ENCODE measurements around the gene PNMA6E. TPM values are rescaled to one million over a fixed set of nuclear protein-coding genes. Genes with fewer than 3 reads are reported as not detected.

The PNMA6E gene
- total and polyA plus RNA-seq, 8 donors = not detected

DNA sequence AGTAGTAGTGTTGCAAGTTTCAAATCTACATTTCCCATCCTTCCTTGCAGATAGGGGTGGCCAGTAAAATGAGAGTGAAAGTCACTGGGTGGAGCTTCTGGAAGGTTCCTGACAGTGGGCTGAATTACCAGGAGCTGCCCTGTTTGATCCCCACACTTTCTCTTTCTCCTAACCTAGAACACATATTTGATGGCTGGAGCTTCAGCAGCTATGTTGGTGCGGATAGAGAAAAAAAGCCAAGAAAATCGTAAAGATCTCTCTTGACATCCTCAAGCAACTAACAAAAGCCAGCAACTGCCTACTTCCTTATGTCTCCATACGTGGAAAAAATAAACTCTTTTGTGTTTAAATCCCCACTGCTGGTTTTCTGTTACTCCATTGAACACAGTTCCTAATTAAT, 35.0 kb downstream of the PNMA6E start:
- intact Hi-C loops (cut with DNase I) = no loop called here
- H3K36me3 ChIP-seq = no peaks in the 10 kb centered on the region
- TF ChIP-seq CTCF (IDR thresholded peaks at IDR 0.05) = no peak
- peaks cover 0 to 6% of the 10 kb centered on the region in 2 donors for H3K27me3 ChIP-seq
- DNase-seq = no peak
- no peak for ATAC-seq
- H3K27ac ChIP-seq = no peak overlapping the region
- H3K9me3 ChIP-seq = no peaks in the 10 kb centered on the region
- no peak overlapping the region for H3K4me3 ChIP-seq
- H3K4me1 ChIP-seq = no peaks in the 10 kb centered on the region

DNA sequence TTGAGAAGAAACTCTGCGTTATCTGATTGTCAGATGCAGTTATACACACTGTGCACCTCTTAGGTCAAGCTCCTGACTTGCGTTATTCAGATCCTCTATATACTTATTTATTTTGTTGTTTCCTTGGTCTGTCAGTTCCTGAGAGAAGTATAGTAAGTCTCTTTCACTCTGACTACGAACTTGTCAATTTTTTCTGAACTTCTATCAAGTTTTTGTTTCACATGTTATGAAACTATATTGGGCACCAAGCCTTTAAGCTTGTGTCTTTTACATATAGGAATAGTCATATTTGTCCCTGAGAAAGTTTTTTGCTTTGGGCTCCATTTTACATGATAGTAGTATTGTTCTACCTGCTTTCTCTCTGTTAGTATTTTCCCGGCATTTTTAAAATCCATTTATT, 35.5 kb downstream of the PNMA6E start:
- H3K4me3 ChIP-seq = no peak overlapping the region
- no peak for DNase-seq
- H3K27ac ChIP-seq = no peak overlapping the region
- no peaks in the 10 kb centered on the region for H3K36me3 ChIP-seq
- no peaks in the 10 kb centered on the region for H3K4me1 ChIP-seq
- intact Hi-C loops (cut with DNase I) = no loop called here
- ATAC-seq = no peak
- no peaks in the 10 kb centered on the region for H3K9me3 ChIP-seq
- TF ChIP-seq CTCF (IDR thresholded peaks at IDR 0.05) = no peak
- H3K27me3 ChIP-seq = peaks cover 0 to 6% of the 10 kb centered on the region in 2 donors

DNA sequence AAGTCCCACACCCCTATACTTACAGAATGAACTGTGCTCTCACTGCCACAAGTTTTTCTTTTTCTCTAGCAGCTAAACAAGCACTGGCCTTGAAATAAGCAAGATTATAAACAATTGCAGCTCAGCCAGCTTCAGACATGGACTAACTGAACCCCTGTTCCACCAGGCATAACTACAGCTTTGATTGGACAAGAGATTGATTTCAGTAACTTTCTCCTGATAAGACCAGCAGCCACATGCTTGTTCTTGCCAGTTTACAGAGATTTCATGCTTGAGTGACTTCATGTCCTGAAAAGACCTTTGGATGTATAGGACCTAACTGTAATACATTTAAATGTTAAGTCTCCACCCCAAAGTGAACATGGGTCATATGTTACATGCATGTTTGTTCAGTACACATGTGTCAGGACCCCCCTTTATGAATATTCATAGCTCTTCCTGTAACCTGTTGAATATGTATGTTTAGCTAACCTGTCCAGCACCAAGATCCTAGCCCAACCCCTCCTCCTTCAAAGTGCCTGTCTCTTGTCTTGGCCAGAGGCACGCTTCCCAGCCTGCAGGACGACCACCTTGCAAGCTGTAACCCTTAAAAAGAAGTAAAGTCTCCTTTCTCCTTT, 39.3 kb downstream of the PNMA6E start:
- peaks cover 0 to 6% of the 10 kb centered on the region in 2 donors for H3K27me3 ChIP-seq
- TF ChIP-seq CTCF (IDR thresholded peaks at IDR 0.05) = no peak
- intact Hi-C loops (cut with DNase I) = no loop called here
- H3K27ac ChIP-seq = no peak overlapping the region
- no peaks in the 10 kb centered on the region for H3K36me3 ChIP-seq
- DNase-seq (no peak), ATAC-seq (no peak)
- peaks cover 0 to 3% of the 10 kb centered on the region in 2 donors for H3K9me3 ChIP-seq
- no peaks in the 10 kb centered on the region for H3K4me1 ChIP-seq
- H3K4me3 ChIP-seq = no peak overlapping the region

GRCh38 chrX:153357877-153358276, 43.3 kb downstream of the PNMA6E start:
- peaks cover 0 to 3% of the 10 kb centered on the region in 2 donors for H3K9me3 ChIP-seq
- H3K4me3 ChIP-seq = no peak overlapping the region
- DNase-seq = no peak
- ATAC-seq = no peak
- no peak for TF ChIP-seq CTCF (IDR thresholded peaks at IDR 0.05)
- no peaks in the 10 kb centered on the region for H3K36me3 ChIP-seq
- H3K4me1 ChIP-seq = no peaks in the 10 kb centered on the region
- no peaks in the 10 kb centered on the region for H3K27me3 ChIP-seq
- no peak overlapping the region for H3K27ac ChIP-seq
- intact Hi-C loops (cut with DNase I) = no loop called here

GRCh38 chrX:153353416-153353815, 47.7 kb downstream of the PNMA6E start:
- H3K4me3 ChIP-seq = no peak overlapping the region
- no peaks in the 10 kb centered on the region for H3K4me1 ChIP-seq
- H3K36me3 ChIP-seq = peaks cover 0 to 12% of the 10 kb centered on the region in 2 donors
- H3K27me3 ChIP-seq = no peaks in the 10 kb centered on the region
- intact Hi-C loops (cut with DNase I) = no loop called here
- H3K27ac ChIP-seq = no peak overlapping the region
- TF ChIP-seq CTCF (IDR thresholded peaks at IDR 0.05) = no peak
- ATAC-seq = no peak
- DNase-seq = no peak
- peaks cover 0 to 2% of the 10 kb centered on the region in 2 donors for H3K9me3 ChIP-seq
